Articular chondrocyte of knee joint (primary cell): ENCODE measurements around the gene PTCHD1. TPM values are rescaled to one million over a fixed set of nuclear protein-coding genes. Genes with fewer than 3 reads are reported as not detected.

Source experiments
- total RNA-seq: library from RNA; depleted of rRNA; stranded (reverse); fragments of >200 nt; gene quantifications from 2 replicates; pipeline ENCODE4 v1.2.3, GENCODE V29; 2012

The PTCHD1 gene
- not detected in 2 replicates for total RNA-seq

GRCh38 chrX:23334848-23335599, at the start of gene PTCHD1:
Gene PTCHD1 (plus strand): TSS chrX:23334849. CDS start chrX:23334876, 27 bp downstream.

